ENCODE data around the gene DOCK11. TPM values are rescaled to one million over a fixed set of nuclear protein-coding genes. Genes with fewer than 3 reads are reported as not detected.

Gene DOCK11
- total RNA-seq, 1 experiment from 2014 or later = 13.1 TPM

- TF ChIP-seq E2F4 (CRISPR knock-in tag; IDR thresholded peaks at IDR 0.05; ENCODE audit: borderline replicate concordance, low read depth) (no peak), FOXP1 (CRISPR knock-in tag; IDR thresholded peaks at IDR 0.05; ENCODE audit: borderline replicate concordance) (no peak), NFATC4 (CRISPR knock-in tag; IDR thresholded peaks at IDR 0.05) (no peak), PRRX2 (CRISPR knock-in tag; IDR thresholded peaks at IDR 0.05) (no peak), GABPB1 (CRISPR knock-in tag; IDR thresholded peaks at IDR 0.05) (no peak), NFYB (CRISPR knock-in tag; conservative IDR thresholded peaks at IDR 0.05; ENCODE audit: low read depth) (no peak), NR3C1 (CRISPR knock-in tag; conservative IDR thresholded peaks at IDR 0.05; ENCODE audit: low read depth) (no peak), ZNF532 (CRISPR knock-in tag; IDR thresholded peaks at IDR 0.05; ENCODE audit: borderline replicate concordance) (no peak)
Observed at GRCh38 chrX:118615141-118615540, 119.5 kb downstream of the DOCK11 start (continued).

- H3K27me3 Mint-ChIP-seq (ENCODE audit: low read depth) = no peaks in the 10 kb centered on the region
- no peak overlapping the region for H3K27ac Mint-ChIP-seq
- TF ChIP-seq OVOL2 (CRISPR knock-in tag; IDR thresholded peaks at IDR 0.05; ENCODE audit: borderline replicate concordance) (no peak), ATF1 (CRISPR knock-in tag; IDR thresholded peaks at IDR 0.05) (no peak), ZSCAN18 (CRISPR knock-in tag; IDR thresholded peaks at IDR 0.05) (no peak), GTF2I (CRISPR knock-in tag; conservative IDR thresholded peaks at IDR 0.05) (no peak), RELA (CRISPR knock-in tag; IDR thresholded peaks at IDR 0.05; ENCODE audit: borderline replicate concordance) (no peak)
- H3K9me3 Mint-ChIP-seq = no peaks in the 10 kb centered on the region
- no peak overlapping the region for H3K4me3 Mint-ChIP-seq
- DNase-seq (ENCODE audit: low spot score) = no peak
- ChIA-PET CTCF (interaction anchor here (1.4 kb wide), 1 partner anchor 162 kb away, joined by 4 read pairs; no protein-coding TSS in a partner anchor), POLR2A (no interaction called here)
- no peak for ATAC-seq
- H3K36me3 Mint-ChIP-seq = no peaks in the 10 kb centered on the region
- H3K4me1 Mint-ChIP-seq = peaks cover 6% of the 10 kb centered on the region; the same call in 1 of the 2 replicates
Observed at GRCh38 chrX:118621081-118621759, 125.6 kb downstream of the DOCK11 start.

GRCh38 chrX:118623062-118623461 lies 127.4 kb downstream of the DOCK11 start:
- no peak for TF ChIP-seq E2F4 (CRISPR knock-in tag; IDR thresholded peaks at IDR 0.05; ENCODE audit: borderline replicate concordance, low read depth)
- no peak for TF ChIP-seq JAZF1 (CRISPR knock-in tag; IDR thresholded peaks at IDR 0.05)
- no peak for TF ChIP-seq NR3C1 (CRISPR knock-in tag; conservative IDR thresholded peaks at IDR 0.05; ENCODE audit: low read depth)
- no peak for TF ChIP-seq TP53 (CRISPR knock-in tag; IDR thresholded peaks at IDR 0.05)
- no peak for TF ChIP-seq ZBTB43 (CRISPR knock-in tag; IDR thresholded peaks at IDR 0.05)
- H3K36me3 Mint-ChIP-seq = no peaks in the 10 kb centered on the region
- ChIA-PET POLR2A (no interaction called here), CTCF (no interaction called here)
- no peak overlapping the region for H3K27ac Mint-ChIP-seq
- no peaks in the 10 kb centered on the region for H3K27me3 Mint-ChIP-seq (ENCODE audit: low read depth)
- H3K4me1 Mint-ChIP-seq = no peaks in the 10 kb centered on the region
- no peak overlapping the region for H3K4me3 Mint-ChIP-seq
- no peak for ATAC-seq
- no peak for DNase-seq (ENCODE audit: low spot score)
- H3K9me3 Mint-ChIP-seq = no peaks in the 10 kb centered on the region
